Prostate gland (tissue), 2 donors: ENCODE measurements around the gene TMC4.

Source experiments
- POLR2A ChIP-seq: fragments of 450-650 bp; IDR thresholded peaks from one replicate; pipeline ENCODE4 v1.6.1; 2016; ENCODE audit warnings: antibody characterized with exemption, mild to moderate bottlenecking
- TF ChIP-seq, protein P1 (sequence below), 4 experiments: fragments of 200-600 bp in 2 of 4; fragments of 450-650 bp in 2 of 4; sonication (generic) in 2 of 4; IDR thresholded peaks; 1 replicate in 3 of 4; 2 replicates in 1 of 4; pipeline ENCODE4 v1.5.1; 2016 to 2019; ENCODE audit warnings: antibody characterized with exemption in 4 of 4, mild to moderate bottlenecking in 2 of 4, moderate library complexity in 2 of 4

DNA sequence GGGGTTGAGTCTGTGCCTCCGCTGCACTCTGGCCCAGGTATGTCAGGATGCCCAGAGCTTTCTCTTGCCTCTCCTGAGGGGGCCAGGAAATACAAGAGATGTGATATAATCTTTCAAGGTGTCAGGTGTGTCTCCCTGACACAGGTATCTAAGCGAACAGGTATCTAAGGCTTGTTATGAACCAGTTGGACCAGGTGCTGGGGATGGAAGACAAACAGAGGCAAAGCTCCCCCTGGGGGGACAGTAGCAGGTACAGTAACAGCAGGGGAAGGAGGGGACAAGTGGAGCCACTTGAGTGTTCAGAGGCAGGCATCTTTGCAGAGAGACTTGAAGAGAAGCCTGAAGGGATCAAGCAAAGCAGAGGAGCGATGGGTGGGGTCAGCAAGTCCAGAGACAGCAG lies 16.0 kb downstream of the TMC4 start:
- TF ChIP-seq, protein P1, sequence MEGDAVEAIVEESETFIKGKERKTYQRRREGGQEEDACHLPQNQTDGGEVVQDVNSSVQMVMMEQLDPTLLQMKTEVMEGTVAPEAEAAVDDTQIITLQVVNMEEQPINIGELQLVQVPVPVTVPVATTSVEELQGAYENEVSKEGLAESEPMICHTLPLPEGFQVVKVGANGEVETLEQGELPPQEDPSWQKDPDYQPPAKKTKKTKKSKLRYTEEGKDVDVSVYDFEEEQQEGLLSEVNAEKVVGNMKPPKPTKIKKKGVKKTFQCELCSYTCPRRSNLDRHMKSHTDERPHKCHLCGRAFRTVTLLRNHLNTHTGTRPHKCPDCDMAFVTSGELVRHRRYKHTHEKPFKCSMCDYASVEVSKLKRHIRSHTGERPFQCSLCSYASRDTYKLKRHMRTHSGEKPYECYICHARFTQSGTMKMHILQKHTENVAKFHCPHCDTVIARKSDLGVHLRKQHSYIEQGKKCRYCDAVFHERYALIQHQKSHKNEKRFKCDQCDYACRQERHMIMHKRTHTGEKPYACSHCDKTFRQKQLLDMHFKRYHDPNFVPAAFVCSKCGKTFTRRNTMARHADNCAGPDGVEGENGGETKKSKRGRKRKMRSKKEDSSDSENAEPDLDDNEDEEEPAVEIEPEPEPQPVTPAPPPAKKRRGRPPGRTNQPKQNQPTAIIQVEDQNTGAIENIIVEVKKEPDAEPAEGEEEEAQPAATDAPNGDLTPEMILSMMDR (IDR thresholded peaks at IDR 0.05) = no peak
- no peak for TF ChIP-seq POLR2A
